ENCODE data around the gene RAD23B.
"Not testable (repeated sequence)": the region's sequence is repeated elsewhere in the genome, so short reads cannot be mapped to it uniquely, and the experiment has no call there.

The RAD23B gene

DNA sequence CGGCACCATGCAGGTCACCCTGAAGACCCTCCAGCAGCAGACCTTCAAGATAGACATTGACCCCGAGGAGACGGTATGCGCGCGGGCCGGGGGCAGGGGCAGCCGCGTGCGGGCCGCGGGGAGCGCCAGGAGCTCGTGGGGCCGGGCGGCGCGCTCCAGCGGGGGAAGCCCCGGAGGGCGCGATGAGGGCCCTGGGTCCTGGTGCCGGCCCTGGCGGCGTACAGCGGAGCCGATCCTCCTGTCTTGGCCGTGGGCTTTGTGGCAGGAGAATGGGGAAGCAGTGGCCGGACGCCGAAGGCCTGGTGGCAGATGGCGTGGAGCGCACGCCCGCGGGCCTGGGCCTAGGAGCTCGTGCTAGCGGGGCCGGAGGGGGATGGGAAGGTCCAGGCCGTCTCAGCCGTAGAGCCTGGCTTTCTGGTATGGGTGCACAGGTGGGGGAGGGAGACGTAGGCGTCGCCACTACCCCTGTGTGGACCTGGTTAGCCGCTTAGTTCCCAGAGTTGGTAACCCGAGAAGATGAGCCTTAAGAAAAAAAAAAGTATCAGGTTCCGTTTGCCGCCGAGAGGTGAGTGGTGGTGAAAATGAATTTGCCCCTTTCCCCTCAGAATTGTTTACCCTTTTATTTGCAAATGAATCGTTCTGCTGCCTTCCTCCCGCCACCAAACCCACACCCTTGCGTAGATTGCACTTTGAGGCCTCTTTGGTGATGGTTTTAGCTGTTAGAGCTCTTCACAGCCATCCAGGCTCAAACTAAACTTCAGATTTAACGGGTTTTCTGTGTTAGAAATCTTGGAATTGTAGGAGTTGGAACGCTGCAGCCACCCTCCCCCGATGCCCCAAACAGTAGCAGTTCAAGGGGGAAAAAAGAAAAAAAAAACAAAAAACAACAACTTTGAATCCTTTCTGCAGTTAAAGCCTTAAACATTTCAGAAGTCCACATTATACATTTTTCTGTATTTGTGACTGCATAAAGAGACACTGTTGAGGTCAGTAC is 841 bp downstream of the RAD23B start:
- Histone ChIP-seq H3K36me3 (ENCODE audit: control insufficient read depth, insufficient read depth, low read length) (no peaks in the 10 kb centered on the region), H3K9me3 (ENCODE audit: control insufficient read depth, insufficient read depth, low read length) (no peaks in the 10 kb centered on the region), H3K27me3 (ENCODE audit: control insufficient read depth, insufficient read depth, low read length) (no peaks in the 10 kb centered on the region), H3K9ac (ENCODE audit: low read depth, low read length) (peak overlapping the region; percentile 93), H3K4me3 (ENCODE audit: low read depth, low read length) (peak overlapping the region; percentile 86), H3K4me1 (ENCODE audit: control insufficient read depth, insufficient read depth, low read length) (peaks cover 3% of the 10 kb centered on the region)

DNA sequence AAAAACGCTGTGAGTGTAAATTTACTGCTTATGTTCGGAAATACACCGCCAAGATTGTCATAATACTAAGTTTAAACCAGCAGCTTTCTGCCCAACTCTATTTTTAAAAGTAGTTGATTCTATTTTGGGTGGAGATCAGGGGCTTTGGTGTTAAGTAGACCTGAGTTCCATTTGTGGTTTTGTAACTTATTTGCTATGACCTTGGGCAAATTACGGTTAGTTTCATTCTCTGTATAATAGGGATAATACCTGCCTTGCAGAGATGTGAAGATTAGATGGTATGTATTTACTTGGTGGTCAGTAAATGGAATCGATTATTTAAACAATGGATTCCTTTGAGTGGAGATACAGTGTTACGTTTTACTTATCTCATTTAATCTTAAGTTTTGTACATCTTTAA is 1.6 kb downstream of the RAD23B start:
- peaks cover 5% of the 10 kb centered on the region for H3K4me1 ChIP-seq (ENCODE audit: control insufficient read depth, insufficient read depth, low read length)

GRCh38 chr9:107285286-107285685 is 2.2 kb downstream of the RAD23B start:
- Histone ChIP-seq H3K36me3 (ENCODE audit: control insufficient read depth, insufficient read depth, low read length) (no peaks in the 10 kb centered on the region), H3K9me3 (ENCODE audit: control insufficient read depth, insufficient read depth, low read length) (no peaks in the 10 kb centered on the region), H3K9ac (ENCODE audit: low read depth, low read length) (peak overlapping the region; percentile 1), H3K4me3 (ENCODE audit: low read depth, low read length) (peak overlapping the region; percentile 86), H3K4me1 (ENCODE audit: control insufficient read depth, insufficient read depth, low read length) (peaks cover 11% of the 10 kb centered on the region), H3K27me3 (ENCODE audit: control insufficient read depth, insufficient read depth, low read length) (no peaks in the 10 kb centered on the region)

More for the DNA sequence above, 1.6 kb downstream of the RAD23B start:
- Histone ChIP-seq H3K4me3 (ENCODE audit: low read depth, low read length) (peak overlapping the region; percentile 86), H3K27me3 (ENCODE audit: control insufficient read depth, insufficient read depth, low read length) (no peaks in the 10 kb centered on the region), H3K9me3 (ENCODE audit: control insufficient read depth, insufficient read depth, low read length) (no peaks in the 10 kb centered on the region), H3K36me3 (ENCODE audit: control insufficient read depth, insufficient read depth, low read length) (no peaks in the 10 kb centered on the region), H3K9ac (ENCODE audit: low read depth, low read length) (peak overlapping the region; percentile 93)

DNA sequence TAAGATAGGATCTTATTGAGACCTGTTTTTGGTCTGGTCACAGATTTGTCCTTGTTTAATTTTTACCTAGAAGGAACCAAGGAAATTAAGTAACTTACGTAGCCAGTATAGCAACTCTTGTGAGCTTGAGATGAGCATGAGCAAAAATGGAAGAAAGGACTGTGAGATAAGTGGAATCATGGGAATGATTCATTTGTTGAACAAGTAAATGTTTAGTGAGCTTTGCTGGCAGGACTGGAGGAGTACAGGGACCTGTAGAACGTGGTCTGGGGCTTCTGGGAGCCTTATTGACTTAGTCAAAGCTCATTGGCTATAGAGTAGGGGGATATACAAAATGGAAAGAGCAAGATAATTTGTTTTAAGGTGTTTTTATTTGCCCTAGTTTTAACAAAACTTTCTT is 3.0 kb downstream of the RAD23B start:
- Histone ChIP-seq H3K4me3 (ENCODE audit: low read depth, low read length) (peak overlapping the region; percentile 86), H3K4me1 (ENCODE audit: control insufficient read depth, insufficient read depth, low read length) (peaks cover 17% of the 10 kb centered on the region), H3K9ac (ENCODE audit: low read depth, low read length) (no peak overlapping the region), H3K36me3 (ENCODE audit: control insufficient read depth, insufficient read depth, low read length) (no peaks in the 10 kb centered on the region), H3K9me3 (ENCODE audit: control insufficient read depth, insufficient read depth, low read length) (no peaks in the 10 kb centered on the region), H3K27me3 (ENCODE audit: control insufficient read depth, insufficient read depth, low read length) (no peaks in the 10 kb centered on the region)

GRCh38 chr9:107288701-107289100 is 5.6 kb downstream of the RAD23B start:
- no peaks in the 10 kb centered on the region for H3K36me3 ChIP-seq (ENCODE audit: control insufficient read depth, insufficient read depth, low read length)

DNA sequence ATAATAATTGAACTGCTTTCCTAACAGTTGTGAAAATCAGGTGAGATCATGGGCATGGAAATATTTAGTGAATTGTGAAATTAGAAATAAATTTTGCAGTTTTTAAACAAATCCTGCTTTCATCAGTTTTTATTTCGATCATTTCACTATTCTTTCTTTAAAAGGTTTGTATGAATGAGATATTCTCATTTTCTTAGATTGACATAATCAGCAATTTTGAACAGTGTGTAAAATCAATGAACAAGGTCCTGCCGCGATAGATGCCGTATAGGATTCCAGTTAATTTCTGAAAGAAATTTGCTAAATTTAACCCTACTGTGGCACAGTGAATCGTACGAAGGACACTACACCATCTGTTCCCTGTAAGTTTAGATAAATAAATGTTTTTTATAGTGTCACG is 7.5 kb downstream of the RAD23B start:
- no peaks in the 10 kb centered on the region for H3K9me3 ChIP-seq (ENCODE audit: control insufficient read depth, insufficient read depth, low read length)
- peaks cover 28% of the 10 kb centered on the region for H3K4me1 ChIP-seq (ENCODE audit: control insufficient read depth, insufficient read depth, low read length)
- H3K36me3 ChIP-seq (ENCODE audit: control insufficient read depth, insufficient read depth, low read length), result no peaks in the 10 kb centered on the region
- no peak overlapping the region for H3K4me3 ChIP-seq (ENCODE audit: low read depth, low read length)
- H3K9ac ChIP-seq (ENCODE audit: low read depth, low read length), result no peak overlapping the region
- no peaks in the 10 kb centered on the region for H3K27me3 ChIP-seq (ENCODE audit: control insufficient read depth, insufficient read depth, low read length)

More at GRCh38 chr9:107288701-107289100, 5.6 kb downstream of the RAD23B start:
- Histone ChIP-seq H3K9ac (ENCODE audit: low read depth, low read length) (no peak overlapping the region), H3K9me3 (ENCODE audit: control insufficient read depth, insufficient read depth, low read length) (no peaks in the 10 kb centered on the region), H3K27me3 (ENCODE audit: control insufficient read depth, insufficient read depth, low read length) (no peaks in the 10 kb centered on the region), H3K4me3 (ENCODE audit: low read depth, low read length) (no peak overlapping the region), H3K4me1 (ENCODE audit: control insufficient read depth, insufficient read depth, low read length) (peaks cover 18% of the 10 kb centered on the region)

GRCh38 chr9:107292821-107293542 is 9.9 kb downstream of the RAD23B start:
- H3K4me1 ChIP-seq (ENCODE audit: control insufficient read depth, insufficient read depth, low read length), result peaks cover 28% of the 10 kb centered on the region
- H3K36me3 ChIP-seq (ENCODE audit: control insufficient read depth, insufficient read depth, low read length), result no peaks in the 10 kb centered on the region
- no peak overlapping the region for H3K9ac ChIP-seq (ENCODE audit: low read depth, low read length)
- H3K4me3 ChIP-seq (ENCODE audit: low read depth, low read length), result no peak overlapping the region
- no peaks in the 10 kb centered on the region for H3K27me3 ChIP-seq (ENCODE audit: control insufficient read depth, insufficient read depth, low read length)
- H3K9me3 ChIP-seq (ENCODE audit: control insufficient read depth, insufficient read depth, low read length), result no peaks in the 10 kb centered on the region

- Histone ChIP-seq H3K36me3 (ENCODE audit: control insufficient read depth, insufficient read depth, low read length) (no peaks in the 10 kb centered on the region), H3K9me3 (ENCODE audit: control insufficient read depth, insufficient read depth, low read length) (no peaks in the 10 kb centered on the region), H3K9ac (ENCODE audit: low read depth, low read length) (no peak overlapping the region), H3K4me3 (ENCODE audit: low read depth, low read length) (no peak overlapping the region), H3K27me3 (ENCODE audit: control insufficient read depth, insufficient read depth, low read length) (no peaks in the 10 kb centered on the region), H3K4me1 (ENCODE audit: control insufficient read depth, insufficient read depth, low read length) (peaks cover 28% of the 10 kb centered on the region)
These were observed 10.5 kb downstream of the RAD23B start for GRCh38 chr9:107293543-107294085.

- no peaks in the 10 kb centered on the region for H3K27me3 ChIP-seq (ENCODE audit: control insufficient read depth, insufficient read depth, low read length)
- no peak overlapping the region for H3K4me3 ChIP-seq (ENCODE audit: low read depth, low read length)
- H3K9ac ChIP-seq (ENCODE audit: low read depth, low read length), result no peak overlapping the region
- H3K36me3 ChIP-seq (ENCODE audit: control insufficient read depth, insufficient read depth, low read length), result no peaks in the 10 kb centered on the region
- no peaks in the 10 kb centered on the region for H3K9me3 ChIP-seq (ENCODE audit: control insufficient read depth, insufficient read depth, low read length)
- peaks cover 28% of the 10 kb centered on the region for H3K4me1 ChIP-seq (ENCODE audit: control insufficient read depth, insufficient read depth, low read length)
These were observed 11.7 kb downstream of the RAD23B start for GRCh38 chr9:107294756-107295155.

DNA sequence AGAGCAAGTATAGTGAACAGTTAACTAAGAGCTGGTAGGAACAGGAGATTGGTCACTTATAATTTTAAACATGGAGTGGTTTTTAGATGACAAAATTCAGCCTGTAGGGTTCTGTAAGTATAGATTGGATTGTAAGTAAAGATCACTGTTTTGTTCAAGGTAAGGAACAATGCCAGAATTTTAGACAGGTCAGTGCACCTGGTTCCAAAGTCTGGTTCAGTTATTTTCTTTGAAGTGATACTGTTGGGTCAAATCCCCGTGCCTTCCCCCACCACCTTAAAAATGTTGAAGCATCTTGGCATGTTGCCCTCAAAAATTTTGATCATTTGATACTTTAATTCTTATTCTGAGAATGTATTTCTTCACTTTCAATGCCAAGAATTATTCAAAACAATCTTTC is 12.9 kb downstream of the RAD23B start:
- no peaks in the 10 kb centered on the region for H3K27me3 ChIP-seq (ENCODE audit: control insufficient read depth, insufficient read depth, low read length)
- no peaks in the 10 kb centered on the region for H3K9me3 ChIP-seq (ENCODE audit: control insufficient read depth, insufficient read depth, low read length)
- H3K9ac ChIP-seq (ENCODE audit: low read depth, low read length), result no peak overlapping the region
- H3K36me3 ChIP-seq (ENCODE audit: control insufficient read depth, insufficient read depth, low read length), result no peaks in the 10 kb centered on the region
- H3K4me3 ChIP-seq (ENCODE audit: low read depth, low read length), result no peak overlapping the region
- H3K4me1 ChIP-seq (ENCODE audit: control insufficient read depth, insufficient read depth, low read length), result peaks cover 16% of the 10 kb centered on the region

DNA sequence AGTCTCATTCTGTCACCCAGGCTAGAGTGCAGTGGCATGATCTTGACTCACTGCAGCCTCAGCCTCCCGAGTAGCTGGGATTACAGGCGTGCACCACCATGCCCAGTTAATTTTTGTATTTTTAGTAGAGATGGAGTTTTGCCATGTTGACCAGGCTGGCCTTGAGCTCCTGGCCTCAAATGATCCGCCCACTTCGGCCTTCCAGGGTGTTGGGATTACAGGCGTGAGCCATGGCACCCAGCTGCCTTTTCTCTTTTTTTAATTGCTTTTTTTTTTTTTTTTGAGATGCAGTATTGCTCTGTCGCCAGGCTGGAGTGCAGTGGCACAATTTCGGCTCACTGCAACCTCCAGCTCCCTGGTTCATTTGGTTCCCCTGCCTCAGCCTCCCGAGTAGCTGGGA is 13.5 kb downstream of the RAD23B start:
- not testable (repeated sequence) for H3K4me3 ChIP-seq (ENCODE audit: low read depth, low read length); H3K9ac ChIP-seq (ENCODE audit: low read depth, low read length); H3K36me3 ChIP-seq (ENCODE audit: control insufficient read depth, insufficient read depth, low read length); H3K9me3 ChIP-seq (ENCODE audit: control insufficient read depth, insufficient read depth, low read length); H3K27me3 ChIP-seq (ENCODE audit: control insufficient read depth, insufficient read depth, low read length)
- peaks cover 16% of the 10 kb centered on the region for H3K4me1 ChIP-seq (ENCODE audit: control insufficient read depth, insufficient read depth, low read length)
